Anterior cingulate cortex (tissue), 58 donors: ENCODE results near the gene ARSA.
A peak's percentile ranks its signal among the peaks of the same experiment; 100 is the strongest.

ENCODE experiments used
- DNase-seq, 58 donors: peaks; one replicate each; lab custom pipeline; 2025; lab: John Stamatoyannopoulos, UW

The ARSA gene

DNA sequence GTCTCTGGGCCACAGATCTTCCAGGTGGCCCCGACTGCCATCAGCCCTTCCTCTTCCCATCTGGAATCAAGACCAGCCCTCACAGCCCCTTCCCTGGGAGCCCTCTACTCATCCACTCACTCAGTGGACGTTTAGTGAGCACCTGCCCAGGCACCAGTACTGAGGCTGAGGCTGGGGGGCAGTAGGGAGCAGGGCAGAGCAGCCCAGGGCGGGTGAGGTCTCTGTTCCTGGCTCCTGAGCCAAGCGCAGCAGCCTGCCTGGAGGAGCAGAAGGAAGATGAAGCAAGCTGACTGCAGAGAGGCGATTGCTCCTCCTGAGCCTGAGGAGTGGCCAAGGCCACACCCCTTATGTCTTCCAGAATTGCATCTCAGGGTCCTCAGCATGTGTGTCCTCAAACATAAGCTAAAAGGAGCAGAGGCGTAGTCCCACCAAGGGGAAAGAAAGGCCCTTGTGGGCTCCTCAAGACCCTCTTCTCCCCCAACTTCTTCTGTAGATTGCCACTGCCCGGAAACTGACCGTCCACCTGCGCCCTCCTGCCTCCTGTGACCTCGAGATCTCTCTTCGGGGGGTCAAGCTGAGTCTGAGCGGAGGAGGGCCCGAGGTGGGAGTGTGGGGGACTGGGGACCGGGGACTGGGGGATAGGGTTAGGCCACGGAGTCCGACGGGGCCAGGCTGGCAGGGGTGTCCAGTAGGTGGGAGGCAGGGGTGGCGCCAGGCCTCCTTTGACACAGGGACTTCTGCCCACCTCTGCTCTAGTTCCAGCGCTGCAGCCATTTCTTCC lies 21.6 kb downstream of the ARSA start:
- DNase-seq = peak in 1 of 58 donors; percentile 44

DNA sequence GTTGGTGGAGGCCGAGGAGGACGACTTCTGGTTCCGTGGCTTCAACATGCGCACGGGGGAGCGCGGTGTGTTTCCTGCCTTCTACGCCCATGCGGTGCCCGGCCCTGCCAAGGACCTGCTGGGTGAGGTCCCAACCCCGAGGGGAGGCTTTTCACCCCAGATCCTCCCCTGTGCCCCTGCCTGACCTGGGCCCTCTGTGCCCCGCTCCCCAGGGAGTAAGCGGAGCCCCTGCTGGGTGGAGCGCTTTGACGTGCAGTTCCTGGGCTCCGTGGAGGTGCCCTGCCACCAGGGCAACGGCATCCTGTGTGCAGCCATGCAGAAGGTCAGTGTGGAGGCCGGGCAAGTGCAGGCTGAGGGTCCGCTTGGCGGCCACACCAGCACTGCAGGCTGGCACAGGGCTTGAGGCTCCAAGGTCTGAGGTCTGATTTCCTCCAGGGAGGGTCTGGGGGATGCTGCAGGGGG lies 22.3 kb downstream of the ARSA start:
- no peak for DNase-seq

DNA sequence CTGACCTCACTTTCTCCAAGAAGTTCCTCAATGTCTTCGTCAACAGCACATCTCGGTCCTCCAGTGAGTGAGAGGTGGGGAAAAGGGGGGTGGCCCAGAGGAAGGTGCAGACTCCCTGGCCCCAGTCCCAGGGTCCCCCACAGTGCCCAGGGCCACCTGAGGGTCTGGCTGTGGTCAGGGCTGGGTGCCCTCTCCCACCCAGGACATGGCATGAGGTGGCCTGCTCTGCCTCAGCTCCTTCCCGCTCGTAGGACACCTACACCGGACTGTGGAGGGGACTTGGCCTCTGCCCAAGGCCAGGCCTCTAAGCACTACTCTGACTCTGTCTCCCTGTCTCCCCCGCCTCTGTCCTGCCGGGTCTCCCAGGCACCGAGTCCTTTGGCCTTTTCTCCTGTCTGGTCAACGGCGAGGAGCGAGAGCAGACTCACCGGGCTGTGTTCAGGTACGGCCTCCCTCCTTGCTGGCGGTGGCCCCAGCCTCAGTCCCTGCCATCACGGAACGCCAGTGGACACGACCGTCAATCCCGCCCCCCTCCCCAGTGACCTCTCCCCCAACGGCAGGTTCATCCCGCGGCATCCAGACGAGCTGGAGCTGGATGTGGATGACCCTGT lies 22.8 kb downstream of the ARSA start:
- DNase-seq = no peak

DNA sequence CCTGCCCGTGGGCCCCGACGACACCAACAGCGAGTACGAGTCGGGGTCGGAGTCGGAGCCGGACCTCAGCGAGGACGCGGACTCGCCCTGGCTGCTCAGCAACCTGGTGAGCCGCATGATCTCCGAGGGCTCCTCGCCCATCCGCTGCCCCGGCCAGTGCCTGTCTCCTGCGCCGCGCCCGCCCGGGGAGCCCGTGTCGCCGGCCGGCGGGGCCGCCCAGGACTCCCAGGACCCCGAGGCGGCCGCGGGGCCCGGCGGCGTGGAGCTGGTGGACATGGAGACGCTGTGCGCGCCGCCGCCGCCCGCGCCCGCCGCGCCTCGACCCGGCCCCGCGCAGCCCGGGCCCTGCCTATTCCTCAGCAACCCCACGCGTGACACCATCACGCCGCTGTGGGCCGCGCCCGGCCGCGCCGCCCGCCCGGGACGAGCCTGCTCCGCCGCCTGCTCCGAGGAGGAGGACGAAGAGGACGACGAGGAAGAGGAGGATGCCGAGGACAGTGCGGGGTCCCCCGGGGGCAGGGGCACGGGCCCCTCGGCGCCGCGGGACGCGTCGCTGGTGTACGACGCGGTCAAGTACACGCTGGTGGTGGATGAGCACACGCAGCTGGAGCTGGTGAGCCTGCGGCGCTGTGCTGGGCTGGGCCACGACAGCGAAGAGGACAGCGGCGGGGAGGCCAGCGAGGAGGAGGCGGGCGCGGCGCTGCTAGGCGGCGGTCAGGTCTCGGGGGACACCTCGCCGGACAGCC lies 23.5 kb downstream of the ARSA start:
- DNase-seq = no peak

DNA sequence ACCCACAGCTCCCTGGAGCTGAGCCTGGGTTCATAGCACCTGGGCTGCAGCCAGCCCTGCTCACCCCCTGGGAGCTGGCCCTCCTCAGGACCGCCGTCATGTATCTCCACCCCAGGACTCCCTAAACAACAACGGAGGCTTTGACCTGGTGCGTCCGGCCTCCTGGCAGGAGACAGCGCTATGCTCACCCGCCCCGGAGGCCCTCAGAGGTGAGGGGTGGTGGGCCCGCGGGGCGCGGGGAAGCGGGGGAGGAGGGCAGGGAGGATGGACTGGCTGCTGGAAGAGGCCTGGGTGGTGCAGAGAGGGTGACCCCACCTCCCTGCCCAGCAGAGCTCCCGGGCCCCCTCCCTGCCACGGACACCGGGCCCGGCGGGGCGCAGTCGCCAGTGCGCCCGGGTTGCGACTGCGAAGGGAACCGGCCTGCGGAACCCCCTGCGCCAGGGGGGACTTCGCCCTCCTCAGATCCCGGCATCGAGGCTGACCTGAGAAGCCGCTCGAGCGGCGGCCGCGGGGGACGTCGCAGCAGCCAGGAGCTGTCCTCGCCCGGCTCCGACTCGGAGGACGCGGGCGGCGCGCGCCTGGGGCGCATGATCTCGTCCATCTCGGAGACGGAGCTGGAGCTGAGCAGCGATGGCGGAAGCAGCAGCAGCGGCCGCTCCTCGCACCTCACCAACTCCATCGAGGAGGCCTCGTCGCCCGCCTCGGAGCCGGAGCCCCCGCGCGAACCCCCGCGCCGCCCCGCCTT lies 24.3 kb downstream of the ARSA start:
- DNase-seq = no peak

DNA sequence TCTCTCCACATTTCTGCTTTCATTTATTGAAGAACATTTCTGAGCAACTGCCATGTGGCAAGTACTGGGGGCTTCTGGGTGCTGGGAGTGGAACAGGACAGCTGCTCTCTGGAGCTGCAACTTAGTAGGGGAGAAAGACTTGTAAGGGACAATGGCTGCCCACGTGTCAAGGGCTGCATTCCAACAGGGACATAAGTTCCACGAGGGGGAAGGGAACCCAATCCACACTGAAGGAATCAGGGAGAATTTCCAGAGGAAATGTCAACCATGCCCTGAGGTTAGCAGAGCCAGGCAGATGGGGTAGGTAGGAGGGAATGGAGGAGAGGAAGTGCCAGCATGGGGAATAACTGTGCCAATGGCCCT lies 25.6 kb downstream of the ARSA start:
- peak in 1 of 58 donors; percentile 16 for DNase-seq

DNA sequence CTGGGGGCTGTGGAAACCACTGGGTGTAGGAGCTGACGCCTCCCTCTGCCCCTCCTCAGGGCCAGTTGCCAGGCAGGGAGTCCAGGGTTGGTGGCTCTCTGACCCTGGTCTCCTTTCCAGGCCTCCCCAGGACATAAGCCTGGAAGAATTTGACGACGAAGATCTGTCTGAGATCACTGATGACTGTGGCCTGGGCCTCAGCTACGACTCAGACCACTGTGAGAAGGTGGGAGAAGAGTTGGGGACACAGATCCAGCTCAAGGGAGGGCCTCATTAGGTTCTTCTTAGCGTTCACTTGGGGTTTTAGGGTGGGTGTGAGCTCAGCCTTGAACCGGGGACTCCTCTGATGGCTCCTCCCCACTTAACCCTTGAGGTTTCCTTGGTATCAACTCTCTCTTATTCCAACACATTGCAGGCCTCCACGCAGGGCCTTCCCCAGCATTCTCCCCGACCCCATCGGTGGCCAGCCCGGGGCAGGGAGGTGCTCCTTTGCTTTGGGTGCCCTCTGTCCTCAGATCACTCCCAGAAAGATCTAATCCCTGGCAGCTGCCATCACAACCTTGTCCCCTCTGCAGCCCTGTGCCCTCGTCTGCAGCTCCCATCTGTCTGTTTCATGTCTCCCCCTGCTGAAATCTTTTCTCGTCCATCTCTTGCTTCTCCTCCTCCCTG lies 26.1 kb downstream of the ARSA start:
- DNase-seq = no peak

DNA sequence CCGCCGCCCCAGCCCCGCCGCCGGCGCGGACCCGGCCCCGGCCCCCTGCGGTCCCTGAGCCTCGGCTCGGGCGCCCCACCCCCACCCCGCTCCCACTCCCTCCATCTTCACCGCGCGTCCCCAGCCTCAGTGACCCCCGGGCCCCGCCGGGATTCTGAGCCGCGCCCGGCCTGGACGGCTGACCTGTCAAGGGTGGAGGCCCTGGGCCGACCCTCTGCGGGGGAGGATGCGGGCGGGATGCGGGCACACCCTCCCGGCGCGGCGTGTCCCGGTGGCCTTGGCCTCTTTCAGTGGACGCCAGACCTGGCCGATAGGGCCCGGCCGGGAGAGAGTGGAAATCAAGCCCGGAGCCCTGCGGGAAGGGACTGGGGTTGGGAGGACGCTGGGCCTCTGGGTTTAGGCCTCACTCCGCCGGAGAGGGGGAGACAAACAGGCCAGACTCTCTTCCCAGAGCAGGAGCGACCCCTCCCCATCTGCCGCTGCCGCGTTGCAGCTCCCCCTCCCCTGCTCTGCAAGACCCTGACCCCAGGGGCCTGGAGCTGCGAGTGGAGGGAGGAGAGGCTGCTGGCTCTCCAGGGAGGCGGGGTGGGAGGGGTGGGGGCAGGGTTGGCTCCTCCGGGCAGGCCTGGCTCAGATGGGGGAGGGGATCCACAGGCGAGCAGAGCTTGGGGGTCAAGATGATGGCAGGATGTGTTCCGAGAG lies 26.8 kb downstream of the ARSA start:
- no peak for DNase-seq

DNA sequence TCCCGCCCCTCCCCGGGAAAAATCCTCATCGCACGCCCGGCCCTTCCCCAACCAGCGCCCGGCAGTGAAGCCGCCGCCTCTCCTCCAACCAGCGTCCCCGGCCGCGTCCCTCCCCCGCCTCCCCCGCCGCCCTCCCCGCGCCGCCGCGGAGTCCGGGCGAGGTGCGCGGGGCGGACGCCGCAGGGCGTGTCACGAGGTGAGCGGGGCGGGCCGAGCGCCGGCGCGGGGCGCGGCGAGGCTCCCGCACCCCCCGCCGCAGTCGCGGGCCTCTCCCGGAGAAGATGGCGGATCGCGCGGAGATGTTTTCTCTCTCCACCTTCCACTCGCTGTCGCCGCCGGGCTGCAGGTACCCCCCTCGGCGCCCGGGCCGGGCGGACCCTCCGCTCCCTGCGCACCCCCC lies 27.4 kb downstream of the ARSA start, which contains the start of gene MAPK8IP2:
Gene MAPK8IP2 (plus strand): TSS at position 256 of the 400 bp plus-strand sequence. CDS start 26 bp downstream, at position 282.
- DNase-seq = peak in 7 of 58 donors; percentile 18 to 58 (median 38)

DNA sequence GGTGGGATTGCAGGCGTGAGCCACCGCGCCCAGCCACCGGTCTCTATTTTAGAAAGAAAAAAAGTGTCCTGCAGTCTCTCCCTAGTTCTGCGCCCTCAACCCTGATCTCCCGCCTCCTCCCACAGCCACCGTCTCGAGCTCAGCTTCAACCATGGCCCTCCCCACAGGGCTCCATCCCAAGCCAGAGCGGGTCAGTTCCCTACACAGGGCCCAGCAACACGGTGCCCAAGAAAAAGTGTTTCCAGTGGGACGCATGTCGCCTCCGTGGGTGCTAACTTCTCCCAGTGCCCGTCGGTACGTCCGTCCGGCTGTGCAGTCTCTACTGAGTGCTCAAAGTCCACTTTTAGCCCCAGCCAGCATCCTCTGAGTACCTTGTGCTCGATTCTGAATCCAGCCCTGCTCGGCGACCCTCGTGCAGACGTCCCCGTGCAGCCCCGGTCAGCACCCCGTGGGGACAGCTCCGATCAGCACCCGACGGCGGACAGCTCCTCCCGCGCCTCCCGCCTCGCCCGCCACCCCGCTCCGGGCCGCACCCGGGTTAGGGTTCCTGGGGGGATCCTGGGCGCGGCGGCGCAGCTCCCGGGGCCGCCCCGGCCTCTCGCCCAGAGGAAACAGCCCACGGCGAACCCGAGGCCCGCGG lies 28.0 kb downstream of the ARSA start:
- peak in 5 of 58 donors; percentile 13 to 36 (median 28) for DNase-seq

DNA sequence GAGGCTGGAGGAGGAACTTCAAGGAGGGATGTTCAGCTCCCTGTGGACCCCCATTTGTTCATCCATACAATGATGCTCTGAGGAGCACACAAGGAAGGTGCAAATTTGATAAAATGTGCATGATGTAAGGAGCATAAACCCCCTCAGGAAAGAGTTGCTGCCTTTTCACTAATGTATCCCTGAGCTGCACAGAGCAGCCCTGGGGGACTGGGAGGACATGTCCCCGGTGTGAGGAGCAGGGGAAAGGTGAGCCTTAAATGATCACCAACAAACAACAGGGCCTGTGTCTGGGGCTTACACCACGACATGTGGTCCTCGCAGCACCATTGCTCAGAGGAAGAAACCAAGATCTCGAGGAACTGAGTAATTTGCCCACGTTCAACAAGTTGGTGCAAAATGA lies 30.9 kb downstream of the ARSA start:
- DNase-seq = no peak

DNA sequence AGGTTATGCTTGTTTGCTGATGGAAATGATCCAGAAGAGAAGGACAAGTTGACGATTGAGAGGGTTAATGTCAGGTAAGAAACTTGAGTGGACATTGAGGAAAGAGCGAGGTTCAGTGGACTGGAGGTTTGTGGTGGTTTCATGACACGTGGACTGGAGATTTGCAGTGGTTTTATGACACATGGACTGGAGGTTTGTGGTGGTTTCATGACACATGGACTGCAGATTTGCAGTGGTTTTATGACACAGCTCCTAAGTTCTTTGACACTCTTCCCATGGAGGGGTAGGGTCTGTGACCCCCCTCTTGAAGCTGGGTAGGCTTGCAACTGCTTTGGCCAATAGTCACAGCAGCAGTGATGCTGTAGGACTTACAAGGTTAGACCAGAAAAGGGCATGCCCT lies 32.8 kb downstream of the ARSA start:
- no peak for DNase-seq

DNA sequence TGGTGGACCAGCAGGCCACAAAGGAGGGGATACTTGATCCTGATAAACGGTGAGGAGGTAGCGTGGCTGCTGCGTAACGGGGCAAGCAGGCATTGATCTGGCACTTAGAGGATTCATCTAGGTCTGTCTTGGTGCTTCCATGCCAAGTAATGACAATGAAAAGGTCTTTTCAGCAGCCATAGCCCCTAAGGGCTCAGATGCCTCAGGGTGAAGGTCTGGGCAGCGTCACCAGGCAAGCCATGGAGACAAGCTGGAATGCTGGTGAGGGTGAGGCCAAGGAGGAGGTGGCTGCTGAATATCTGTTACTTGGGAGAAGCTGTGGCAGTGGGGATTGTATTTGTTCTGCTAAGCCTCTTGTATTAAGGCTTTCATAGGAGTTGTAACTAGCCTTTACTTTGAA lies 40.5 kb downstream of the ARSA start:
- no peak for DNase-seq

DNA sequence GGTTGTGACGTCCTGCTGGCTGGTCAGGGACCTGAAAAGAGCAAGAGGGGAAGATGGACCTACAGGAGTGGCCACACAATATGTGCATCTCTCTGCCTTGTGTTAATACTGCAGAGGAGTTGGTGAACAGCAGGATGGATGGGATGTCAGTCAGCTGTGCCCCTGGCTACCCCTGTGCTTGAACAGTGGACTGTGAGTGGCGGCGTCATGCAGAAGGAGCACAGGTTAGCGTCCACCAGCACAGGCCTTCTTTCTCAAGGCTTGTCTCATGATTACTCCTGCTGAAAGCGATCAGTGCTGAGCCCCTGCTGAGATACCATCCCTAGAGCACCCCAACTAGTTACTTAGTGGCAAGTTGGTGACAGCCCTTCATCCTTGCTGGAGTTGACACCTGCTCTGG lies 41.5 kb downstream of the ARSA start:
- no peak for DNase-seq

DNA sequence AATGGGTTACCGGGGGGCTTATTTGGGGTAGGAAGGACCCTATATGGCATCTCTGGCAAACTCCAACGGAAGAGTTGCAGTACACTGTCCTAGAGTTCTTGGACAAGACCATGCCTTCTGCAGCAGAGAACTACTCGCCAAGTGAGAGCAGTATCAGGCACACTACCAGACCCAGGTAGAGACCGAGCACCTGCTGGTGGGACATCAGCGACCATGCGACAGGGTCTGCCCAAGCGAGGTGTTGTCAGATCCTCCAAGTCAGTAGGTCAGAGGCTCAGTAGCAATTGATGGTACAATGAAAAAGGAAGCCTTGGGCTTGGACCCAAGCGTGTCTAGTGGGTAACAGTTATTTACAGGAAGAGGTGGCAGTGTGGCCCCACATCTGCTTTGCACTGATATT lies 42.2 kb downstream of the ARSA start:
- DNase-seq = no peak

DNA sequence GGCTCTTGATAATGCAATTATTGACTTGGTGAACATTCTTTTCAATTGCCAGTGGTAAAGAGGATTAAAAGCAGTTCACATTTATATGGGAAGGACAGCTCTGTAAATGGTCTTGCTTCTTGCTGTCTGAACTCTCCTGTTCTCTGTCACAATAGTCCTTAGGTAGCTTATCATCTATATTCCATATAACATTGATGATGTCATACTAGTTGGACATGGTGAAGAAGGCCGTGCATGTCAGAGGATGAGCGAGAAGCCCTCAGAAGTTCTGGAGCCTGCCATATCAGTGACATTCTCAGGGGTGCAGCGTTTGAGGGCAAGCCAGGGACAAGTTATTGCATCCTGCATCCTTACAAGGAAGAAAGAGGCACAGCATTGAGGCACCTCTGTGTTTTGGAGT lies 42.7 kb downstream of the ARSA start:
- DNase-seq = no peak

DNA sequence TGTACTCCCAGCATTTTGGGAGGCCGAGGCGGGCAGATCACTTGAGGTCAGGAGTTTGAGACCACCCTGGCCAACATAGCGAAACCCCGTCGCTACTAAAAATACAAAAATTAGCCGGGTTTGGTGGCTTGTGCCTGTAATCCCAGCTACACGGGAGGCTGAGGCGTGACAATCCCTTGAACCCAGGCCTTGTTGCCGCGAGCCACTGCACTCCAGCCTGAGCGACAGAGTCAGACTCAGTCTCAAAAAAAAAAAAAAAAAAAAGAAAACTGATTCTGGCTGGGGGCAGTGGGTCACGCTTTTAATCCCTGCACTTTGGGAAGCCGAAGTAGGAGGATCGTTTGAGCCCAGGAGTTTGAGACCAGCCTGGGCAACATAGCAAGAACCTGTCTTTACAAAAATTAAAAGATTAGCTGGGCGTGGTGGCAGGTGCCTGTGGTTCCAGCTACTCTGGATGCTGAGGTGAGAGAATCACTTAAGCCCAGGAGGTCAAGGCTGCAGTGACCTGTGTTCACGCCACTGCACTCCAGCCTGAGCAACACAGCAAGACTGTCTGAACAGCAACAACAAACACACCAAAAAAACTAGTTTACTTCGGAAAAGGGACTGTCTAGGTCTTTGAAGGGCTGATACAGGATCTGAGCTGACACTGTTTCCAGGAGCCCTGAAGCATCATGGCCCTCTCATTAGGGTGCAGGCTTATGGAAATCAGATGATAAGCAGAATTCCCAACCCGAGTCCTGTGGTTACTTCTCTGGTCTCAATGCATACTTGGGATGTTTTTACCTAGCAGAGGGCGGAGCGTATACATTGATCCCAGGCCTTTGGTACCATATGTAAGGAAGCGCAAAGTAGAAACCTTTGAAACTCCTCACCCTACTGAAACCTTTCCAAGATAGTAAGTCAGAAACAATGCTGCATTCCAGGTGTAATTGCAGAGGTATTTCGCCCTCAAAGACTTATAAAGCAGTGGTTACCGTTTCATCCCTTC lies 43.6 kb downstream of the ARSA start:
- DNase-seq = no peak
